ENCODE results near the gene SALL3.

DNA sequence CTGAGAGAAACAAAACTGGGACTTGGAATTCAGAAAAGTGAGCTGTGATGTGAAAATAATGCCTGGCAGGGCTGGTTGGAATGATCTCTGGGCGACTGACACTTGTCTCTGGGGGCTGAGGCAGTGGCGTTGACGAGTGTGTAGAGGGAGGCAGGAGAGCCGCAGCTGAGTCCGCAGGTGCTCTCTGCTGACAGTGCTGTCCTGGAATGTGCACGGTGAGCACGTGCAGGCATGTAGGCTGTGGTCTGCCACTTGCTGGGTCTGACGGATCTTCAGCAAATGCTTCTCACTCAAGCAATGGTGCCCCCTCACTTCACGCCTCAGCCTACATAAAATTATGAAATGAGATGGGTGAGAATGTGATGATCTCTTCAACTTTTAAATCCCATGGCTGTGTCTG lies 51.1 kb downstream of the SALL3 start:
- TF ChIP-seq, protein P1, sequence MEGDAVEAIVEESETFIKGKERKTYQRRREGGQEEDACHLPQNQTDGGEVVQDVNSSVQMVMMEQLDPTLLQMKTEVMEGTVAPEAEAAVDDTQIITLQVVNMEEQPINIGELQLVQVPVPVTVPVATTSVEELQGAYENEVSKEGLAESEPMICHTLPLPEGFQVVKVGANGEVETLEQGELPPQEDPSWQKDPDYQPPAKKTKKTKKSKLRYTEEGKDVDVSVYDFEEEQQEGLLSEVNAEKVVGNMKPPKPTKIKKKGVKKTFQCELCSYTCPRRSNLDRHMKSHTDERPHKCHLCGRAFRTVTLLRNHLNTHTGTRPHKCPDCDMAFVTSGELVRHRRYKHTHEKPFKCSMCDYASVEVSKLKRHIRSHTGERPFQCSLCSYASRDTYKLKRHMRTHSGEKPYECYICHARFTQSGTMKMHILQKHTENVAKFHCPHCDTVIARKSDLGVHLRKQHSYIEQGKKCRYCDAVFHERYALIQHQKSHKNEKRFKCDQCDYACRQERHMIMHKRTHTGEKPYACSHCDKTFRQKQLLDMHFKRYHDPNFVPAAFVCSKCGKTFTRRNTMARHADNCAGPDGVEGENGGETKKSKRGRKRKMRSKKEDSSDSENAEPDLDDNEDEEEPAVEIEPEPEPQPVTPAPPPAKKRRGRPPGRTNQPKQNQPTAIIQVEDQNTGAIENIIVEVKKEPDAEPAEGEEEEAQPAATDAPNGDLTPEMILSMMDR (conservative IDR thresholded peaks at IDR 0.05; ENCODE audit: low read depth, low read length) = no peak
- no peak for TF ChIP-seq CEBPB (IDR thresholded peaks at IDR 0.05; ENCODE audit: low read depth, low read length)
- TF ChIP-seq, protein P2, sequence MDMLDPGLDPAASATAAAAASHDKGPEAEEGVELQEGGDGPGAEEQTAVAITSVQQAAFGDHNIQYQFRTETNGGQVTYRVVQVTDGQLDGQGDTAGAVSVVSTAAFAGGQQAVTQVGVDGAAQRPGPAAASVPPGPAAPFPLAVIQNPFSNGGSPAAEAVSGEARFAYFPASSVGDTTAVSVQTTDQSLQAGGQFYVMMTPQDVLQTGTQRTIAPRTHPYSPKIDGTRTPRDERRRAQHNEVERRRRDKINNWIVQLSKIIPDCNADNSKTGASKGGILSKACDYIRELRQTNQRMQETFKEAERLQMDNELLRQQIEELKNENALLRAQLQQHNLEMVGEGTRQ (IDR thresholded peaks at IDR 0.05; ENCODE audit: low read depth, low read length) = no peak
- TF ChIP-seq POLR2A (IDR thresholded peaks at IDR 0.05; ENCODE audit: low read depth, low read length) = no peak
- no peak for TF ChIP-seq BHLHE40 (IDR thresholded peaks at IDR 0.05; ENCODE audit: low read depth, low read length)
- no peak for TF ChIP-seq RAD21 (IDR thresholded peaks at IDR 0.05; ENCODE audit: low read length)
- no peak for TF ChIP-seq MAFK (IDR thresholded peaks at IDR 0.05; ENCODE audit: low read depth, low read length)
- TF ChIP-seq MXI1 (IDR thresholded peaks at IDR 0.05; ENCODE audit: borderline replicate concordance, low read depth, low read length) = no peak
- TF ChIP-seq SMC3 (IDR thresholded peaks at IDR 0.05; ENCODE audit: low read depth, low read length) = no peak
- TF ChIP-seq CHD1 (IDR thresholded peaks at IDR 0.05; ENCODE audit: low read depth, low read length) = no peak
- no peak for TF ChIP-seq MAZ (IDR thresholded peaks at IDR 0.05; ENCODE audit: borderline replicate concordance, low read depth, low read length)
